Spleen (tissue), 7 donors: Measurements from ENCODE around the gene BLNK.

Source experiments
- CTCF ChIP-seq, 11 experiments: fragments of 200-600 bp in 7 of 11; fragments of 450-650 bp in 4 of 11; sonication (generic) in 4 of 11; IDR thresholded peaks in 8 of 11; conservative IDR thresholded peaks in 3 of 11; 1 replicate in 7 of 11; 2 replicates in 4 of 11; pipeline versions ENCODE4 v1.4.0 to v1.8.0; 2016 to 2021; ENCODE audit warnings: antibody characterized with exemption in 11 of 11, inconsistent platforms in 4 of 11, mild to moderate bottlenecking in 1 of 11
- POLR2A ChIP-seq, 3 donors: fragments of 450-650 bp; IDR thresholded peaks; one replicate each; pipeline ENCODE4 v1.5.1; 2017; ENCODE audit warnings: antibody characterized with exemption in 3 of 3, mild to moderate bottlenecking in 1 of 3
- donor health status: DM: no; HTN: no; CAD: no; lungs with moderate emphysema.
- donor health status: DM: no; HTN: no; CAD: no.
- donor health status: DM: no; HTN: no; CAD: no.

- peak in 1 of 11 experiments; percentile 5 for TF ChIP-seq CTCF (IDR thresholded peaks at IDR 0.05 in 8 of 11, conservative IDR thresholded peaks at IDR 0.05 in 3 of 11)
- TF ChIP-seq POLR2A (IDR thresholded peaks at IDR 0.05) = no peak
These were observed 21.0 kb downstream of the BLNK start for GRCh38 chr10:96250349-96250748.
